ENCODE results near the gene TOMT. TPM values are rescaled to one million over a fixed set of nuclear protein-coding genes. Genes with fewer than 3 reads are reported as not detected.

Gene TOMT
- total RNA-seq: not detected in 2 replicates

GRCh38 chr11:72105888-72106287, at the start of gene TOMT:
Gene TOMT (plus strand): TSS chr11:72105924. CDS start chr11:72105952, 28 bp downstream.

GRCh38 chr11:72080326-72081183, 25.2 kb upstream of the TOMT start, which contains the start of the genes LRRC51 and NUMA1:
Gene LRRC51 (plus strand): TSS chr11:72080850. CDS start chr11:72089084, 8,234 bp downstream.
Gene NUMA1 (minus strand): TSS chr11:72080542. CDS start chr11:72035943, 44,599 bp downstream.

GRCh38 chr11:72102946-72103753, 2.6 kb upstream of the TOMT start, which contains the start of gene LAMTOR1:
Gene LAMTOR1 (minus strand): TSS chr11:72103297. CDS start chr11:72103224, 73 bp downstream.

GRCh38 chr11:72112143-72112977, 6.6 kb downstream of the TOMT start, which contains the start of gene ANAPC15:
Gene ANAPC15 (minus strand): TSS chr11:72112695. CDS start chr11:72111276, 1,419 bp downstream.

GRCh38 chr11:72135473-72135872, 29.7 kb downstream of the TOMT start, which contains the start of gene FOLR3:
Gene FOLR3 (plus strand): TSS chr11:72135725. CDS start chr11:72135953, 228 bp downstream.

Other genes with a start within 250 kb of the TOMT start
- gene DEFB131B, start 227.5 kb upstream of the TOMT start, total RNA-seq: not detected in 2 replicates
- gene XNDC1N, start 177.3 kb upstream of the TOMT start, total RNA-seq: 6.5 and 7.2 TPM in 2 replicates
- gene RNF121, start 176.9 kb upstream of the TOMT start, total RNA-seq: 42.7 and 49.9 TPM in 2 replicates
- gene IL18BP, start 107.0 kb upstream of the TOMT start, total RNA-seq: 2.5 and 4.4 TPM in 2 replicates
- gene NUMA1, start 25.4 kb upstream of the TOMT start, total RNA-seq: 168 and 206 TPM in 2 replicates
- 6.1 and 6.5 TPM in 2 replicates for gene LRRC51, start 25.1 kb upstream of the TOMT start, total RNA-seq
- 68.1 and 81.7 TPM in 2 replicates for gene LAMTOR1, start 2.6 kb upstream of the TOMT start, total RNA-seq
- 11.5 and 14.0 TPM in 2 replicates for gene ANAPC15, start 6.8 kb downstream of the TOMT start, total RNA-seq
- 3.4 TPM in 1 of 2 replicates, not detected in the other for gene FOLR3, start 29.8 kb downstream of the TOMT start, total RNA-seq
- not detected in 2 replicates for gene FOLR1, start 86.2 kb downstream of the TOMT start, total RNA-seq
- not detected in 2 replicates for gene FOLR2, start 110.9 kb downstream of the TOMT start, total RNA-seq
- 80.8 and 114 TPM in 2 replicates for gene INPPL1, start 118.8 kb downstream of the TOMT start, total RNA-seq
- not detected in 2 replicates for gene PHOX2A, start 138.3 kb downstream of the TOMT start, total RNA-seq